Measurements from ENCODE around the gene FBXW11.
A peak's percentile ranks its signal among the peaks of the same experiment; 100 is the strongest.

FBXW11 gene

GRCh38 chr5:171827162-171827561 lies 179.3 kb downstream of the FBXW11 start:
- no peak for DNase-seq (ENCODE audit: extremely low spot score)
- CTCF ChIA-PET = no interaction called here
- POLR2A ChIA-PET = no interaction called here
- TF ChIP-seq L3MBTL2 (conservative IDR thresholded peaks at IDR 0.05) = no peak
- no peak for TF ChIP-seq PKNOX1 (IDR thresholded peaks at IDR 0.05)

- POLR2A ChIA-PET = no interaction called here
- CTCF ChIA-PET = no interaction called here
- DNase-seq (ENCODE audit: extremely low spot score) = no peak
- TF ChIP-seq PKNOX1 (IDR thresholded peaks at IDR 0.05) = peak; percentile 77
- TF ChIP-seq ELF4 (IDR thresholded peaks at IDR 0.05) = no peak
Measured at GRCh38 chr5:171826132-171826531, 180.3 kb downstream of the FBXW11 start.

- POLR2A ChIA-PET = no interaction called here
Measured at GRCh38 chr5:171825051-171825450, 181.4 kb downstream of the FBXW11 start.

GRCh38 chr5:171823269-171823668 lies 183.2 kb downstream of the FBXW11 start:
- no peak for TF ChIP-seq HDGF (IDR thresholded peaks at IDR 0.05; ENCODE audit: borderline replicate concordance)
- no peak for TF ChIP-seq FOXM1 (IDR thresholded peaks at IDR 0.05; ENCODE audit: borderline replicate concordance)
- TF ChIP-seq LEF1 (IDR thresholded peaks at IDR 0.05; ENCODE audit: borderline replicate concordance) = no peak
- TF ChIP-seq FOXK2 (IDR thresholded peaks at IDR 0.05) = no peak
- no peak for TF ChIP-seq SP1 (IDR thresholded peaks at IDR 0.05)
- TF ChIP-seq L3MBTL2 (conservative IDR thresholded peaks at IDR 0.05) = no peak
- TF ChIP-seq SUZ12 (IDR thresholded peaks at IDR 0.05) = no peak
- TF ChIP-seq ARNT (IDR thresholded peaks at IDR 0.05) = no peak
- TF ChIP-seq PKNOX1 (IDR thresholded peaks at IDR 0.05) = no peak
- POLR2A ChIA-PET = no interaction called here

More at GRCh38 chr5:171825051-171825450, 181.4 kb downstream of the FBXW11 start:
- CTCF ChIA-PET = no interaction called here
- no peak for TF ChIP-seq BHLHE40 (IDR thresholded peaks at IDR 0.05; ENCODE audit: borderline replicate concordance)
- TF ChIP-seq CTBP1 (IDR thresholded peaks at IDR 0.05; ENCODE audit: borderline replicate concordance) = no peak
- no peak for DNase-seq (ENCODE audit: extremely low spot score)

GRCh38 chr5:171821286-171821685 lies 185.2 kb downstream of the FBXW11 start:
- TF ChIP-seq SUZ12 (IDR thresholded peaks at IDR 0.05) = no peak
- TF ChIP-seq NFRKB (IDR thresholded peaks at IDR 0.05) = no peak
- no peak for TF ChIP-seq ZNF384 (IDR thresholded peaks at IDR 0.05)
- TF ChIP-seq SP1 (IDR thresholded peaks at IDR 0.05) = no peak
- TF ChIP-seq HDGF (IDR thresholded peaks at IDR 0.05; ENCODE audit: borderline replicate concordance) = no peak
- no peak for TF ChIP-seq FOXA1 (IDR thresholded peaks at IDR 0.05)
- TF ChIP-seq LEF1 (IDR thresholded peaks at IDR 0.05; ENCODE audit: borderline replicate concordance) = no peak
- no peak for TF ChIP-seq FOXK2 (IDR thresholded peaks at IDR 0.05)
- TF ChIP-seq ARNT (IDR thresholded peaks at IDR 0.05) = no peak
- no peak for TF ChIP-seq ELF4 (IDR thresholded peaks at IDR 0.05)
- no peak for TF ChIP-seq BHLHE40 (IDR thresholded peaks at IDR 0.05; ENCODE audit: borderline replicate concordance)
- TF ChIP-seq L3MBTL2 (conservative IDR thresholded peaks at IDR 0.05) = no peak
- CTCF ChIA-PET = interaction anchor here (0.7 to 0.9 kb wide), 2 partner anchors 12 to 14 kb away, joined by 3 to 5 read pairs; no protein-coding TSS in a partner anchor

More at GRCh38 chr5:171823269-171823668, 183.2 kb downstream of the FBXW11 start:
- DNase-seq (ENCODE audit: extremely low spot score) = no peak
- CTCF ChIA-PET = interaction anchor here (0.6 kb wide), 1 partner anchor 12 kb away, joined by 6 read pairs; no protein-coding TSS in a partner anchor

GRCh38 chr5:171820561-171820960 lies 185.9 kb downstream of the FBXW11 start:
- no peak for DNase-seq (ENCODE audit: extremely low spot score)
- CTCF ChIA-PET = no interaction called here
- TF ChIP-seq L3MBTL2 (conservative IDR thresholded peaks at IDR 0.05) = no peak
- no peak for TF ChIP-seq FOXA1 (IDR thresholded peaks at IDR 0.05)
- no peak for TF ChIP-seq ELF4 (IDR thresholded peaks at IDR 0.05)
- TF ChIP-seq HDGF (IDR thresholded peaks at IDR 0.05; ENCODE audit: borderline replicate concordance) = no peak
- no peak for TF ChIP-seq SUZ12 (IDR thresholded peaks at IDR 0.05)
- TF ChIP-seq BHLHE40 (IDR thresholded peaks at IDR 0.05; ENCODE audit: borderline replicate concordance) = no peak
- no peak for TF ChIP-seq ARNT (IDR thresholded peaks at IDR 0.05)
- TF ChIP-seq ZNF384 (IDR thresholded peaks at IDR 0.05) = no peak
- no peak for TF ChIP-seq NFRKB (IDR thresholded peaks at IDR 0.05)
- no peak for TF ChIP-seq TARDBP (IDR thresholded peaks at IDR 0.05)
- no peak for TF ChIP-seq CTBP1 (IDR thresholded peaks at IDR 0.05; ENCODE audit: borderline replicate concordance)
- TF ChIP-seq LEF1 (IDR thresholded peaks at IDR 0.05; ENCODE audit: borderline replicate concordance) = no peak
- TF ChIP-seq SP1 (IDR thresholded peaks at IDR 0.05) = no peak
- no peak for TF ChIP-seq FOXK2 (IDR thresholded peaks at IDR 0.05)
- no peak for TF ChIP-seq PKNOX1 (IDR thresholded peaks at IDR 0.05)
- no peak for TF ChIP-seq FOXM1 (IDR thresholded peaks at IDR 0.05; ENCODE audit: borderline replicate concordance)
- POLR2A ChIA-PET = no interaction called here

More at GRCh38 chr5:171821286-171821685, 185.2 kb downstream of the FBXW11 start:
- POLR2A ChIA-PET = no interaction called here
- no peak for DNase-seq (ENCODE audit: extremely low spot score)

GRCh38 chr5:171816666-171817065 lies 189.8 kb downstream of the FBXW11 start:
- ChIA-PET CTCF (no interaction called here), POLR2A (no interaction called here)
- TF ChIP-seq SUZ12 (IDR thresholded peaks at IDR 0.05) (no peak), PKNOX1 (IDR thresholded peaks at IDR 0.05) (no peak), SP1 (IDR thresholded peaks at IDR 0.05) (no peak), L3MBTL2 (conservative IDR thresholded peaks at IDR 0.05) (no peak), FOXK2 (IDR thresholded peaks at IDR 0.05) (no peak), BHLHE40 (IDR thresholded peaks at IDR 0.05; ENCODE audit: borderline replicate concordance) (no peak), CTBP1 (IDR thresholded peaks at IDR 0.05; ENCODE audit: borderline replicate concordance) (no peak), TARDBP (IDR thresholded peaks at IDR 0.05) (no peak)
- no peak for DNase-seq (ENCODE audit: extremely low spot score)
